ENCODE data around the gene TMEFF2.

DNA sequence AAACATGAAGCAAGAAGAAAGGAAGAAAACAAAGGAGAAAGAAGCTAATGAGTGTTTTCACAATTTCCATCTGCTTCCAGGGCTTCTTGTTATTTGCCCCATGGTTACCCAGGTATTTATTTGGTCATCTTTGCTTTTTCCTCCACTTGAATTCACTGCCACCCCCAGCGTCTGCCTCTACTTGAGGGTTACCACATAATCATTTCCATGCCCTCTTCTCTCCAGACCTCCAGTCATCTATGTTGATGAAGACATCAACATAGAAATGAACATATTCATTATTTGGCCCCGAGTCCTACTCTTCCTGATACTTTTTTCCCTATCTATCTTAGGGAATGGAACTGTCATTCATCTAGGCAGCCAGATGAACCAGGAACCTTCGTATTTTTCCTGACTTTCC is 214.2 kb downstream of the TMEFF2 start:
- TF ChIP-seq, protein P1, sequence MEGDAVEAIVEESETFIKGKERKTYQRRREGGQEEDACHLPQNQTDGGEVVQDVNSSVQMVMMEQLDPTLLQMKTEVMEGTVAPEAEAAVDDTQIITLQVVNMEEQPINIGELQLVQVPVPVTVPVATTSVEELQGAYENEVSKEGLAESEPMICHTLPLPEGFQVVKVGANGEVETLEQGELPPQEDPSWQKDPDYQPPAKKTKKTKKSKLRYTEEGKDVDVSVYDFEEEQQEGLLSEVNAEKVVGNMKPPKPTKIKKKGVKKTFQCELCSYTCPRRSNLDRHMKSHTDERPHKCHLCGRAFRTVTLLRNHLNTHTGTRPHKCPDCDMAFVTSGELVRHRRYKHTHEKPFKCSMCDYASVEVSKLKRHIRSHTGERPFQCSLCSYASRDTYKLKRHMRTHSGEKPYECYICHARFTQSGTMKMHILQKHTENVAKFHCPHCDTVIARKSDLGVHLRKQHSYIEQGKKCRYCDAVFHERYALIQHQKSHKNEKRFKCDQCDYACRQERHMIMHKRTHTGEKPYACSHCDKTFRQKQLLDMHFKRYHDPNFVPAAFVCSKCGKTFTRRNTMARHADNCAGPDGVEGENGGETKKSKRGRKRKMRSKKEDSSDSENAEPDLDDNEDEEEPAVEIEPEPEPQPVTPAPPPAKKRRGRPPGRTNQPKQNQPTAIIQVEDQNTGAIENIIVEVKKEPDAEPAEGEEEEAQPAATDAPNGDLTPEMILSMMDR (IDR thresholded peaks at IDR 0.05 in 8 of 11, conservative IDR thresholded peaks at IDR 0.05 in 3 of 11): no peak
- TF ChIP-seq POLR2A (IDR thresholded peaks at IDR 0.05): no peak

Data from spleen (tissue), 7 donors.